Spinal cord (tissue), 10 donors: ENCODE results near the gene CIITA. TPM values are rescaled to one million over a fixed set of nuclear protein-coding genes. Genes with fewer than 3 reads are reported as not detected.

Experiments
- DNase-seq, 6 donors: peaks; one replicate each; pipeline versions ENCODE4 v3.0.0 to v3.0.0-alpha.2; 2013 to 2015; ENCODE audit warnings: low spot score in 6 of 6, low read depth in 4 of 6
- H3K27ac ChIP-seq: one replicate; pipeline ENCODE4 v1.5.1; 2013; ENCODE audit warnings: low read depth, low read length, control low read depth
- H3K27me3 ChIP-seq: one replicate; pipeline ENCODE4 v1.6.1; 2013; ENCODE audit warnings: low read length; ENCODE audit not compliant: control insufficient read depth, insufficient read depth
- H3K36me3 ChIP-seq: one replicate; pipeline ENCODE4 v1.6.1; 2013; ENCODE audit warnings: low read length; ENCODE audit not compliant: control insufficient read depth, insufficient read depth
- H3K4me1 ChIP-seq: one replicate; pipeline ENCODE4 v1.6.1; 2013; ENCODE audit warnings: low read length; ENCODE audit not compliant: control insufficient read depth, insufficient read depth
- H3K4me3 ChIP-seq: one replicate; pipeline ENCODE4 v1.5.1; 2013; ENCODE audit warnings: low read depth, low read length, control low read depth
- H3K9me3 ChIP-seq: one replicate; pipeline ENCODE4 v1.6.1; 2013; ENCODE audit warnings: low read length; ENCODE audit not compliant: control insufficient read depth, insufficient read depth
- WGBS: methylation state at CpG from one replicate; pipeline ENCODE4 v1.1.5; 2013; ENCODE audit warnings: missing lambda C conversion rate; ENCODE audit not compliant: insufficient coverage; 5-methylcytosine and 5-hydroxymethylcytosine counted together
- polyA plus RNA-seq, 2 donors: library from polyadenylated mRNA; unstranded; fragments of 120-200 nt; gene quantifications; one replicate each; pipeline ENCODE4 v1.2.1, GENCODE V29; 2013; ENCODE audit not compliant: insufficient read length in 2 of 2
- total RNA-seq, 2 donors: library from RNA; depleted of rRNA in 1 of 2; stranded (reverse); fragments of 120-200 nt in 1 of 2; fragments of >200 nt in 1 of 2; gene quantifications; one replicate each; pipeline versions ENCODE4 v1.2.3 to v1.2.4, GENCODE V29; 2013 to 2014
- donor health status: healthy.

CIITA gene
- total and polyA plus RNA-seq, 4 donors = 1.2 to 4.2 (median 1.7) TPM

DNA sequence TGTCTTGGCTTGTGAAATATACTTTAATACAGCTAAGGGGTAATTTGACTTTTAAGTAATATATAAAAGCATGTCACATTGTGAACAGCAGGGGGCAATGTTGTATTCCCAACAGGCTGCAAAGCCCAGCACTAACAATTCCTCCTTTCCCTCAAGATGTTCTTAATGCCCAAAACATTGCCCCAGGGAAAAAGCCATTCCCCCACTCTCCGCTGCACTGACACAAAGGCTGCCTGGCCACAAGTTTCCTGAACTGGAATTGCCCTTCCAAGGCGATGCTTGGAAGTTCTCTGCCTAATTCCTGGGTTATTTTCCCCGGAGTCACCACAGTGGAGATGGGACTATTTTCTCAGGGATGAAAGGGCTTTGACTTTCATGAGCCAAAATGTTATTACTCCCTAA is 94.6 kb downstream of the CIITA start:
- WGBS = 0% methylated on average over 1 of the region's 3 CpGs
- no peak overlapping the region for H3K27ac ChIP-seq
- peak in 5 of 6 donors; percentile 52 to 92 (median 71) for DNase-seq

DNA sequence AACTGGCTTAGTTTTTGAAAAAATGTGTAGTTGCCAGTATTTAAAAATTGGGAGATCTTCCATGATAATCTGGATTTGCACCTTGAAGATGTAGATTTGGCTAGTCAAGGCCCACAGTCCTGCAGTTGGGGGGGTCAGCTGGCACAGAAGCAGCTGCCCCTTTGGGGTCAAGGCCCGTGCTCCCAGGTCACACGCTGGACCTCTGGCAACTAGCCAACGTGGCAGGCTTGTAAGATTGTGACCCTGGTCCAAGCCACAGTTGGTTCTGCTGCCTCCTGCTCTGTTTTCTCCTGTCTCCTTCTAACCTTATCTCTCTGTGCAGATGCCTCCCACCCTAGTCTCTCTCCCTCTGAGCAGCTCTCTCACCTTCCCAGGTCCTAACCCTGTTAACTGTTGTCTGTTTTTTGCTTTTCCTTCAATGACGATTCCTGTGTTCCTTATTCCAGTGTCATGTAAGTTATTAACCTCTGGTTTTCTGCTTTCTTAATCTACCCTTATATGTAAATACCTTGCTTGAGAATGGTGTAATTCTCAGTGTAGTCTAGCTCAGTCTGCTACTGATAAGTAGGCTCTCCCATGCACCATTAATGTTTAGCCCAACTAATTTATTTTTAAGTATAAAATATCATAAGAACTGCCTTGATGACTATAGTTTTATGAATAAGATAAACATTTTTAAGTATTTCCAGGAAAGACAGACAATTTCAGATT is 95.3 kb downstream of the CIITA start:
- no peaks in the 10 kb centered on the region for H3K9me3 ChIP-seq
- WGBS = 78% methylated on average over 3 of the region's 4 CpGs
- no peak overlapping the region for H3K27ac ChIP-seq
- H3K4me1 ChIP-seq = peaks cover 18% of the 10 kb centered on the region
- no peaks in the 10 kb centered on the region for H3K27me3 ChIP-seq
- no peak for DNase-seq
- H3K36me3 ChIP-seq = peaks cover 43% of the 10 kb centered on the region
- no peak overlapping the region for H3K4me3 ChIP-seq

More for the DNA sequence above, 94.6 kb downstream of the CIITA start:
- H3K4me3 ChIP-seq = no peak overlapping the region
- no peaks in the 10 kb centered on the region for H3K27me3 ChIP-seq
- no peaks in the 10 kb centered on the region for H3K9me3 ChIP-seq
- peaks cover 41% of the 10 kb centered on the region for H3K36me3 ChIP-seq
- peaks cover 11% of the 10 kb centered on the region for H3K4me1 ChIP-seq

DNA sequence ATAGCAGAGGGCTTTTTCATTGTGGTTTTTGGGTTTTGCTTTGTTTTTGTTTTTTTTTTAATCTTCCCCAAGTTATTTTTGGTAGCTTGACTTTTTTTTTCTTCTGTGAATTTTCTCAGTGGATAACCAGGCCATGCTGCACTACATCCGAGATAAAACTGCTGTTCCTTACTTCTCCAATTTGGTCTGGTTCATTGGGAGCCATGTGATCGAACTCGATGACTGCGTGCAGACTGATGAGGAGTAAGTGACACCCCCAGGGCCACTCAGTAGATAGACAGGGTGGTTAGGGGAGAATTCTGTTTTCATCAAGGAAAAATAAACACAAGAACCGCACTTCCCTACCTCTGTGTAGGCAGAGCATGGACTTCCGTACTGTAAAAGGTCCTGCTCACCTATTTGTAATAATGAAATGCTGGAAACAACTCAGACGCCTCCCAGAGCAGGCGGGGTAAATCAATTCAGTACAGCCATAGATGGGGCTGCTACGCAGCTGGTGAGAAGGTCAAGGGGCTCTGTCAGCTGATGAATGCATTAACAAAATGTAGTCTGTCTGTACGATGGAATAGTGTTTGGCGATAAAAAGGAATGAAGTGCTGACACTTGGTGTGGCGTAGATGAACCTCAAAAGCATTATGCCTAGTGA is 95.9 kb downstream of the CIITA start:
- Histone ChIP-seq H3K36me3 (peaks cover 46% of the 10 kb centered on the region), H3K4me3 (no peak overlapping the region), H3K27ac (no peak overlapping the region), H3K9me3 (no peaks in the 10 kb centered on the region), H3K4me1 (peaks cover 24% of the 10 kb centered on the region), H3K27me3 (no peaks in the 10 kb centered on the region)
- 77% methylated on average over 6 of the region's 12 CpGs for WGBS
- no peak for DNase-seq

DNA sequence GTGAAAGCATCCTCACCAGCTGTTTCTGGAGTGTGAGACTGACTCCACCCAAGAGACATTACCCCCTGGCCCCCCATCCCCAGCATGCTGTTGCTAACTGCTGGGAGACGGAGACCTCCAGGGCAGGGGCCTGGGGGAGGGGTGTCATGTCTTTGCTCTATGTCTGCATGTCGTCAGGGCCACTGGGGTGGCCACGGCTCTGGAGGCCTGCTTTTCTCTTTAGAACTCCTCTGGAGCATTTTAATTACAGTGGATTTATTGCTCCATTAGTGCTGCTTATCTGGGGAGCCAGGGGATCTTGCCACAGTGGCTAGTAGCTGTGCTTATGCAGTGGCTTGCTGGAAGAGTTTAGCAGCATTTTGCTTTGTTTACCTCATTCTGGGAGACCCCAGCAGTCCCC is 99.6 kb downstream of the CIITA start:
- Histone ChIP-seq H3K27me3 (no peaks in the 10 kb centered on the region), H3K36me3 (peaks cover 33% of the 10 kb centered on the region)
- 27% methylated on average over 2 of the region's 3 CpGs for WGBS

DNA sequence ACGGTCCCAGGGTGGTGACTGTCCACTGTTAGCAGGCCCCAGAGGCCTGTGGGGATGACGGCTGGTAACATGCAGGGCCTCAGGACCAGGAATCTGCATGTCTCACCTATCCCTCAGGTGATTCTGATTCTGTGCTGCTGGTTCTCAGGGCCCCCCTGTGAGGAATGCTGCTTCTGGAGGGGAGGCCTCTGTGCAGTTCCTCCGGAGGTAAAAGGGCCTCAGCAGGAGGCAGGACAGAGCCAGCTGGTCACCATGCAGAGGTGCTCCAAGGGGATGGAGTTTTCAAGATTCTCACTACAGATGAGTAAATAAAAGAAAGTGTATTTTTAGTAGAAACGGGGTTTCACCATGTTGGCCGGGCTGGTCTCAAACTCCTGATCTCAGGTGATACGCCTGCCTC is 101.1 kb downstream of the CIITA start:
- no peak overlapping the region for H3K4me3 ChIP-seq
- peaks cover 31% of the 10 kb centered on the region for H3K36me3 ChIP-seq
- no peaks in the 10 kb centered on the region for H3K27me3 ChIP-seq
- peaks cover 42% of the 10 kb centered on the region for H3K4me1 ChIP-seq
- no peaks in the 10 kb centered on the region for H3K9me3 ChIP-seq
- H3K27ac ChIP-seq = peak overlapping the region; percentile 40
- DNase-seq = no peak
- 68% methylated on average over 6 of the region's 6 CpGs for WGBS

More for the DNA sequence above, 99.6 kb downstream of the CIITA start:
- H3K4me3 ChIP-seq = no peak overlapping the region
- H3K9me3 ChIP-seq = no peaks in the 10 kb centered on the region
- H3K4me1 ChIP-seq = peaks cover 48% of the 10 kb centered on the region
- peak in 1 of 6 donors; percentile 82 for DNase-seq
- no peak overlapping the region for H3K27ac ChIP-seq

DNA sequence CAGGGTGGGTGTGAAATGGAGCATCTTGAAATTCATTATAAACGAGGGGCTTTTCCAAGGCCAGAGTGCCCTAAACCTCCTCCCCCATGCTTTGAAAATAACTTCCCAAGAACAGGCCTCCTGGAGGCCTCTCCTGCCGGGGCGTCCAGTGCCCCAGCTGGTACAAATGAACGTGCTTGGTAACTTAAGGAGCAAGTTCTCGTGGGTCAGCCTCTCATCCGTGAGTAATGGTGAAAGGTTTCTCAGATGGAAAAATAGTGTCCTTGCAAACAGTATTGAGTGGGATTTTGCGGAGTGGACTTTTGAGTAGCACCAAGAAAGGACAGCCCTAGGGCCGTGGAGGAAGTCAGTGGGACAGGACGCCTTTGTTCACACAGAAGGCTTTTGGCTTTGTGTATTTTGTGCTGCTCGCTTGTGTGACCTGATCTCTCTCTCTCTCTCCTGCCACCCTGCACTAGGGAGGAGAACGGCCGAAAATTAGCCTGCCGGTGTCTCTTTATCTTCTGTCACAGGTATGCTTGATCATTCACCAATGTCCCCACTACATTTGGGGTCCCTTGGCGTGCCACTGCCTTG is 102.0 kb downstream of the CIITA start:
- peak in 1 of 6 donors; percentile 37 for DNase-seq
- H3K4me3 ChIP-seq = no peak overlapping the region
- no peaks in the 10 kb centered on the region for H3K27me3 ChIP-seq
- H3K27ac ChIP-seq = peak overlapping the region; percentile 79
- H3K36me3 ChIP-seq = peaks cover 28% of the 10 kb centered on the region
- 38% methylated on average over 10 of the region's 14 CpGs for WGBS
- peaks cover 42% of the 10 kb centered on the region for H3K4me1 ChIP-seq
- no peaks in the 10 kb centered on the region for H3K9me3 ChIP-seq

DNA sequence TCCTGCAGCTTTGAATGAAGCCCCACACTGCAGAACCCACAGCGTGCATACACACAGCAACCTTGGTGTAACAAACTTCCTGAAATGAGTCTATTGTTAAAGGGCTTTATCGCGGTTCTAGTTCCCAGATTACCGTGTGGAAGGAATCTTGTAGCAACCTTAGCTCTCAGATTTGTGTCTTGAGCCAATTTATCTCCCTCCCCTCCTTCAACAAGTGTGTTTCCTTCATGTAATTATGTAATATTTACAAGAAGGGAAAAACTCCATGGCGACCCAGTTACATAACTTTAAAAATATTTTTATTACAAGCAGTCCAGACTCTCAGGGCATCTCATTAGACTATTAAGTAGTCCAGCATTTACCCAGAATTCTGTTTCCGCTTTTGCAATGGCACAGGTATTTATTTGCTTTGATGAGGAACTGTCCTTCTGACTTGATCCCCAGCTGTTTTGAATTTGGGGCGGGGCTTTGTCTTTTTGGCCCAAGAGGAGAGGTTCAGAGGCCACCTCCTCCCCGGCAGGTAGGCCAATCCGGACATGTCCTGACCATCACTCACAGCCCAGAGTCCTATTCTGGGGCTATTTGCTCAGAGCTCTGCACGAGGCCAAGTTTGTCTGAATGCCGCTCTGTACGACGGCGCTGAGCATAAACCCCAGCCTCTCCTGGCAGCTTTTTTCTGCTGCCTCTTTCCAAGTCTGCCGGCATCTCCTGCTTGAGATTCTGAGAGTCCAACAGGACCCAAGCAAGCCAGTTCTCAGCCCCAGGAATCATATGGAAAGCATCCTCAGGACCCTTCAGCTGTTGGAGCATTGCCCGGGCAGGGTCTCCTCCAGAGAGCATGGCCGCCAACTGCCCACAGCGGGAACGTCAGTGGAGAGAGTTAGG is 103.0 kb downstream of the CIITA start:
- Histone ChIP-seq H3K27me3 (no peaks in the 10 kb centered on the region), H3K27ac (peak overlapping the region; percentile 79), H3K9me3 (no peaks in the 10 kb centered on the region), H3K4me3 (no peak overlapping the region), H3K4me1 (peaks cover 44% of the 10 kb centered on the region), H3K36me3 (peaks cover 28% of the 10 kb centered on the region)
- DNase-seq = peak in 3 of 6 donors; percentile 38 to 72 (median 66)
- WGBS = 41% methylated on average over 9 of the region's 19 CpGs

DNA sequence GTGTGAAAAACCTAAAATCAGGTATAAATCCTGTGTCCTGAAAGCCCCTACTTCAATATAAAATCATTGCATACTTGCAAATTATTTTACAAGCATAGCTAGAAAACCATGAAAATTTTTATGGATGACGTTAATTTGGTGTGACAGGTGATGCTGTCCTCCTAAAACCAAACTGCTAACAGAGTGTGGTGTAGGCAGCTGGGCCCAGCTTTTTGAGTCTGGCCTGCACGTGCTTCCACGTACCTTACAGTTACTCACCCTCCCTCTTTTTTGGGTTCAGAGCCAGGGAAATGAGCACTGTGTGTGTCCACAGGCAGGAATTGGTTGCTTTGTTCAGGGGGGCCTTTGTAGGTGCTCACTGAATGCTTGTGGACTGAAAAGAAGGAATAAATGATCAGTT is 103.8 kb downstream of the CIITA start:
- no peak for DNase-seq
- no peak overlapping the region for H3K4me3 ChIP-seq
- no peak overlapping the region for H3K27ac ChIP-seq
- WGBS = no CpG with 5 or more reads among the region's 3 CpGs
- H3K9me3 ChIP-seq = no peaks in the 10 kb centered on the region
- H3K4me1 ChIP-seq = peaks cover 44% of the 10 kb centered on the region
- no peaks in the 10 kb centered on the region for H3K27me3 ChIP-seq
- H3K36me3 ChIP-seq = peaks cover 27% of the 10 kb centered on the region

DNA sequence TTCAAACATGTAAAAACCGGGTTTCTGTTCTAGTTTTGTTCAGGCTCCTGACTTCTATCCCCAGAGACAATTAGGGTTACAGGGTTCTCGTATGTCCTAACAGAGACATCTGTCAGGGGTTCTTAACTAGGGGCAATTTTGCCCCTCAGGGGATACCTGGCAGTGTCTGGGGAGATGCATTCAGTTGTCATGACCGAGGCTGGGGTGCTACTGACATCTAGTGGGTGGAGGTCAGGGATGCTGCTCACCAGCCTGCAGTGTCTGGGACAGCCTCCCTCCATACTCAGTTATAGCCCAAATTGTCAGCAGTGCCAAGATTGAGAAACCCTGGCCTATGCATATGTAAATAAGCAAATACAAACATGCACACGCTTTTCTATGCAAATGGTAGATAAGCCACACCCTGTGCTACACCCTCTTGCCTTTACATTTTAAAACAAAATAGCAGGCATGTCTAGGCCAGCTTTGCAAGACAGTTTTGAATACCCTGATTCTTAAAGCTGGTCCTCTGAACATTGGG is 104.8 kb downstream of the CIITA start:
- Histone ChIP-seq H3K4me1 (peaks cover 40% of the 10 kb centered on the region), H3K4me3 (no peak overlapping the region), H3K36me3 (peaks cover 28% of the 10 kb centered on the region), H3K9me3 (no peaks in the 10 kb centered on the region), H3K27me3 (no peaks in the 10 kb centered on the region), H3K27ac (no peak overlapping the region)
- 92% methylated on average over 3 of the region's 4 CpGs for WGBS
- peak in 1 of 6 donors; percentile 35 for DNase-seq
